Stimulated activated naive B cell treated with anti-CD40 and anti-IgM and Interleukin-4, amounts not matched to agents 10 μg/mL and 1 μg/mL and 100 μg/mL, for 72 hours (primary cell): ENCODE results near the gene SFRP4.

ENCODE experiments used
- ATAC-seq, 2 donors: fragments of 150-1000 bp; cut with Tn5 transposase; replicated peaks; 2 replicates each; pipeline ENCODE4 v1.10.0; 2021; ENCODE audit warnings: moderate library complexity in 1 of 2
- DNase-seq: peaks from one replicate; pipeline ENCODE4 v3.0.0; 2021
- H3K27ac Mint-ChIP-seq: one replicate; pipeline ENCODE4 v1.8.0; 2022; ENCODE audit warnings: mild to moderate bottlenecking, mixed read lengths
- H3K27me3 Mint-ChIP-seq, 2 donors: one replicate each; pipeline ENCODE4 v1.8.0; 2022; ENCODE audit warnings: mixed read lengths in 2 of 2
- H3K36me3 Mint-ChIP-seq, 2 donors: one replicate each; pipeline ENCODE4 v1.8.0; 2022; ENCODE audit warnings: mixed read lengths in 2 of 2, mild to moderate bottlenecking in 1 of 2
- H3K4me1 Mint-ChIP-seq, 2 donors: one replicate each; pipeline ENCODE4 v1.8.0; 2022; ENCODE audit warnings: mixed read lengths in 2 of 2, mild to moderate bottlenecking in 1 of 2
- H3K4me3 Mint-ChIP-seq, 2 donors: one replicate each; pipeline ENCODE4 v1.8.0; 2022; ENCODE audit warnings: mild to moderate bottlenecking in 2 of 2, mixed read lengths in 2 of 2, moderate library complexity in 1 of 2
- H3K9me3 Mint-ChIP-seq, 2 donors: one replicate each; pipeline ENCODE4 v1.8.0; 2022; ENCODE audit warnings: mixed read lengths in 2 of 2, mild to moderate bottlenecking in 1 of 2

The SFRP4 gene

GRCh38 chr7:37942934-37943610, 26.5 kb upstream of the SFRP4 start:
- H3K36me3 Mint-ChIP-seq: no peaks in the 10 kb centered on the region
- peak in 1 of 2 donors; percentile 29 for ATAC-seq
- no peaks in the 10 kb centered on the region for H3K27me3 Mint-ChIP-seq
- H3K4me1 Mint-ChIP-seq: peaks cover 0 to 4% of the 10 kb centered on the region in 2 donors
- DNase-seq: no peak
- no peak overlapping the region for H3K4me3 Mint-ChIP-seq
- H3K9me3 Mint-ChIP-seq: peaks cover 2 to 5% of the 10 kb centered on the region in 2 donors
- no peak overlapping the region for H3K27ac Mint-ChIP-seq

- ATAC-seq: no peak
- Mint-ChIP-seq H3K27ac (no peak overlapping the region), H3K36me3 (no peaks in the 10 kb centered on the region), H3K4me3 (no peak overlapping the region), H3K4me1 (no peaks in the 10 kb centered on the region), H3K9me3 (peaks cover 6 to 10% of the 10 kb centered on the region in 2 donors), H3K27me3 (no peaks in the 10 kb centered on the region)
- DNase-seq: no peak
Measured at GRCh38 chr7:37933018-37933566, 16.5 kb upstream of the SFRP4 start.

- peaks cover 6 to 10% of the 10 kb centered on the region in 2 donors for H3K9me3 Mint-ChIP-seq
- H3K27me3 Mint-ChIP-seq: no peaks in the 10 kb centered on the region
- H3K36me3 Mint-ChIP-seq: no peaks in the 10 kb centered on the region
- ATAC-seq (no peak), DNase-seq (no peak)
- no peak overlapping the region for H3K27ac Mint-ChIP-seq
- H3K4me3 Mint-ChIP-seq: no peak overlapping the region
- H3K4me1 Mint-ChIP-seq: no peaks in the 10 kb centered on the region
Measured at GRCh38 chr7:37932543-37932942, 15.9 kb upstream of the SFRP4 start.

GRCh38 chr7:37930226-37930948, 13.8 kb upstream of the SFRP4 start:
- no peak overlapping the region for H3K4me3 Mint-ChIP-seq
- no peaks in the 10 kb centered on the region for H3K27me3 Mint-ChIP-seq
- ATAC-seq (no peak), DNase-seq (no peak)
- H3K4me1 Mint-ChIP-seq: no peaks in the 10 kb centered on the region
- no peak overlapping the region for H3K27ac Mint-ChIP-seq
- no peaks in the 10 kb centered on the region for H3K9me3 Mint-ChIP-seq
- H3K36me3 Mint-ChIP-seq: no peaks in the 10 kb centered on the region

- Mint-ChIP-seq H3K36me3 (no peaks in the 10 kb centered on the region), H3K4me3 (no peak overlapping the region), H3K4me1 (no peaks in the 10 kb centered on the region), H3K27me3 (no peaks in the 10 kb centered on the region), H3K27ac (no peak overlapping the region), H3K9me3 (no peaks in the 10 kb centered on the region)
- DNase-seq (no peak), ATAC-seq (no peak)
Measured at GRCh38 chr7:37928878-37929277, 12.3 kb upstream of the SFRP4 start.

GRCh38 chr7:37927773-37928444, 11.3 kb upstream of the SFRP4 start:
- H3K27ac Mint-ChIP-seq: no peak overlapping the region
- no peak for DNase-seq
- peaks cover 5% of the 10 kb centered on the region in 2 donors for H3K27me3 Mint-ChIP-seq
- H3K36me3 Mint-ChIP-seq: no peaks in the 10 kb centered on the region
- no peak overlapping the region for H3K4me3 Mint-ChIP-seq
- H3K9me3 Mint-ChIP-seq: no peaks in the 10 kb centered on the region
- no peak for ATAC-seq
- no peaks in the 10 kb centered on the region for H3K4me1 Mint-ChIP-seq

- no peak overlapping the region for H3K4me3 Mint-ChIP-seq
- H3K27me3 Mint-ChIP-seq: peaks cover 15 to 17% of the 10 kb centered on the region in 2 donors
- no peaks in the 10 kb centered on the region for H3K36me3 Mint-ChIP-seq
- DNase-seq (no peak), ATAC-seq (no peak)
- H3K9me3 Mint-ChIP-seq: no peaks in the 10 kb centered on the region
- H3K27ac Mint-ChIP-seq: no peak overlapping the region
- peaks cover 0 to 10% of the 10 kb centered on the region in 2 donors for H3K4me1 Mint-ChIP-seq
Measured at GRCh38 chr7:37925620-37926019, 9.0 kb upstream of the SFRP4 start.

- Mint-ChIP-seq H3K9me3 (no peaks in the 10 kb centered on the region), H3K27me3 (peaks cover 25 to 27% of the 10 kb centered on the region in 2 donors), H3K4me1 (peaks cover 5 to 14% of the 10 kb centered on the region in 2 donors)
Measured at GRCh38 chr7:37924491-37925041, 7.9 kb upstream of the SFRP4 start.

GRCh38 chr7:37923996-37924395, 7.4 kb upstream of the SFRP4 start:
- no peak overlapping the region for H3K4me3 Mint-ChIP-seq
- H3K9me3 Mint-ChIP-seq: no peaks in the 10 kb centered on the region
- H3K4me1 Mint-ChIP-seq: peaks cover 5 to 14% of the 10 kb centered on the region in 2 donors
- ATAC-seq (no peak), DNase-seq (no peak)
- no peaks in the 10 kb centered on the region for H3K36me3 Mint-ChIP-seq
- no peak overlapping the region for H3K27ac Mint-ChIP-seq
- peaks cover 31 to 33% of the 10 kb centered on the region in 2 donors for H3K27me3 Mint-ChIP-seq

More at GRCh38 chr7:37924491-37925041, 7.9 kb upstream of the SFRP4 start:
- no peak overlapping the region for H3K27ac Mint-ChIP-seq
- no peaks in the 10 kb centered on the region for H3K36me3 Mint-ChIP-seq
- ATAC-seq: no peak
- no peak overlapping the region for H3K4me3 Mint-ChIP-seq
- DNase-seq: no peak

GRCh38 chr7:37921876-37922275, 5.3 kb upstream of the SFRP4 start:
- no peak overlapping the region for H3K4me3 Mint-ChIP-seq
- H3K4me1 Mint-ChIP-seq: peaks cover 12 to 24% of the 10 kb centered on the region in 2 donors
- DNase-seq (no peak), ATAC-seq (no peak)
- no peaks in the 10 kb centered on the region for H3K36me3 Mint-ChIP-seq
- H3K9me3 Mint-ChIP-seq: no peaks in the 10 kb centered on the region
- H3K27ac Mint-ChIP-seq: no peak overlapping the region
- H3K27me3 Mint-ChIP-seq: peaks cover 43 to 52% of the 10 kb centered on the region in 2 donors

GRCh38 chr7:37920849-37921805, 4.5 kb upstream of the SFRP4 start:
- peak overlapping the region; percentile 79 to 87 for H3K4me3 Mint-ChIP-seq
- peaks cover 45 to 60% of the 10 kb centered on the region in 2 donors for H3K27me3 Mint-ChIP-seq
- peak; percentile 58 to 61 for ATAC-seq
- H3K36me3 Mint-ChIP-seq: no peaks in the 10 kb centered on the region
- peaks cover 14 to 31% of the 10 kb centered on the region in 2 donors for H3K4me1 Mint-ChIP-seq
- peak; percentile 6 for DNase-seq
- H3K27ac Mint-ChIP-seq: no peak overlapping the region
- no peaks in the 10 kb centered on the region for H3K9me3 Mint-ChIP-seq

GRCh38 chr7:37920305-37920848, 3.8 kb upstream of the SFRP4 start, which contains the start of gene EPDR1:
Gene EPDR1, plus strand, starts transcription at chr7:37920640. Its CDS starts 300 bp downstream, at chr7:37920940.
- peak within 1 kb of the TSS; percentile 79 to 87 for H3K4me3 Mint-ChIP-seq
- DNase-seq (peak; percentile 46), ATAC-seq (peak; percentile 85 to 86)
- peaks cover 18 to 39% of the 10 kb centered on the region in 2 donors for H3K4me1 Mint-ChIP-seq
- H3K27me3 Mint-ChIP-seq: peaks cover 50 to 66% of the 10 kb centered on the region in 2 donors
- H3K36me3 Mint-ChIP-seq: no peaks in the 10 kb centered on the region
- H3K9me3 Mint-ChIP-seq: no peaks in the 10 kb centered on the region
- H3K27ac Mint-ChIP-seq: no peak within 1 kb of the TSS

GRCh38 chr7:37918526-37918925, 1.9 kb upstream of the SFRP4 start:
- Mint-ChIP-seq H3K36me3 (no peaks in the 10 kb centered on the region), H3K4me1 (peaks cover 21 to 43% of the 10 kb centered on the region in 2 donors), H3K27ac (no peak overlapping the region), H3K9me3 (no peaks in the 10 kb centered on the region), H3K4me3 (no peak overlapping the region), H3K27me3 (peaks cover 62 to 80% of the 10 kb centered on the region in 2 donors)
- no peak for ATAC-seq
- no peak for DNase-seq
